Ureter (tissue), 1 donor: ENCODE results near the gene ESRRA. TPM values are rescaled to one million over a fixed set of nuclear protein-coding genes. Genes with fewer than 3 reads are reported as not detected.
A peak's percentile ranks its signal among the peaks of the same experiment; 100 is the strongest.

Source experiments
- DNase-seq: peaks from one replicate; pipeline ENCODE4 v3.0.0-alpha.2; 2020; ENCODE audit warnings: low spot score
- total RNA-seq: library from RNA; stranded (reverse); gene quantifications from one replicate; pipeline ENCODE4 v1.2.4, GENCODE V29; 2023
- donor health status: DM: yes; HTN: yes; CAD: no.

Gene ESRRA
- total RNA-seq, 1 donor from 2014 or later, result 82.8 TPM

DNA sequence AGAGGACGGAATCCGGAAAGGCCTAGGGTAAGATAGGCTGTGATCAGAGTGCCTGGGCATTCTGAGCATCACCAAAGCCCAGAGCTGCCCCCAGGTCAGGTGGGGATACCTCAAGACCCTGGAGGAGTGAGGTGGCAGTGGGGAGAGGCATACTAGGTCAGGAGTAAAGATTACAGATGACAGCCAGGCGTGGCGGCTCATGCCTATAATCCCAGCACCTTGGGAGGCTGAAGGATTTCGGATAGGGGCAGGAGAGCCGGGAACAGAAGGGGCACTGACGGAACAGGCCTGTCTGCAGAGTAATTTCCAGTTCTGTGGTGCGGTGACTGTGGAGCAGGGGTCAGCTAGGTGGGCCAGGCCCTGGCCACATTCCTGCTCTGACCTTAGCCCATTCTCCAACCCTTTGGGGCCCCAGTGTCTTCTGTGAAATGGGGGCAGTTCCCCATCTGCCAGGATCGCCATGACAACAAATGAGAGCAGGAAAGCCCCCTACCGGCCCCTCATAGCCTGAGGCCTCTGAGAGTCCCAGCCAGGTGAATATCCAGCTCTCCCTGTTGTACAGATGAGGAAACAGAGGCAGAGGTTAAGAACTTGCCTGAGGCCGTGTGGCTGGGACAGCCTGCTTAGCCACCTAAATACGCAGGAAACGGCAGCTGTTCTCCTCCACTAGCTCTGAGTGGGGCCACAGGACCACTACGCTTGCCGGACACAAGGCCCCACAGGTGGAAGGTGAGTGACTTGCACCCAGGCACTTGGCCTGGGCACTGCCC lies 30.1 kb upstream of the ESRRA start:
- no peak for DNase-seq

DNA sequence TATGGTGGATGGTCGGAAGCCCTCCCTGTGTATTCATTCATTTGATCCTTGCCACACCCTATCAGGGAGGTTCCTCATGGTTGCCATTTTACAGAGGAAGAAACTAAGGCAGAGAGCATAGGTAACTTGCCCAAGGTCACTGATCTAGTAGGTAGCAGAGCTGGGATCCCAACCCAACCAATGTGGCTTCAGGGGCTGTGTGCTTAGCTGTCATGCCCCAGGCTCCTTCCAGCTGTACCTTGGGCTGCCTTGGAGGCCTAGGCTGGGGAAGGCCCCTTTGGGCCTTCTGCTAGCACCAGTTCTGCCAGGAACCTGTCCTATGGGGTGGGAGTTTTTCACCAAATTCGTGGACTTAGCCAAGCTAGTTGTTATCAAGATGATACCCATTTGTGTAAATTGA lies 29.5 kb upstream of the ESRRA start:
- DNase-seq, result no peak

DNA sequence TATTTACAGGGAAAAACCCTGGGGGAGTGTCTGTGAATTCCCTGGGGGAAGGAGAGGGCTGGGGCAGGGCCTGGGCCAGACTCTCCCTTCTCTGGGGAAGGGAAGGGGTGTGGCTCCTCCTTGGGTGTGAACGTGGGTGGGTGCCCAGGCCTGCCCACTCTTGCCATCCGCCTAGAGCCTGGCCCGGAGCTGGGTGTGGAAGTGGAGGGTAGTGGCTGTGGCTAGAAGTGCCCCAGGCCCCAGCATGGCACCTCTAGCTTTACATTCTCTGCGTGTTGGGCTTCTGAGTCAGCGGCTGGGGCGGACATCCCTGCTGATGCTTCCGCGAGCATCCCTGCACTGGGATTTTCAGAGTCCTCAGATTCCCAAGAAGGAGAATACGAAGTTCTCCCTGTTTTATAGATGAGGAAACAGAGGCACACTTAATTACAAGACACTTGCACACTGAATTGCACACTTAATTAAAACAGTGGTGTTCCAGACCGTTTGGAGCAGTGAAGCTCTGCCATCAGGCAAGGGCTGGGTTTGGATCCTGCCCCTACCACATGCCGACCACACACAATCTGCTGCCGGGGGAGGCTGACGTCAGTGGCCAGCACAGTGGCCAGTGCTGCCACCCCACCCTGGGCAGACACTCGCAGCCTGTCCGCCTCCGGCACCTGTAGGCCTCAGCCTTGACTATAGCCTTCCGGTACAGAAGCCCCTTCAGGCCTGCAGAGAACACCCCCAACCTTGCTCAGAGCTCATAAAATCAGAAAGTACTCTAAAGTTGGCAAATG lies 28.5 kb upstream of the ESRRA start:
- DNase-seq, result peak; percentile 78

DNA sequence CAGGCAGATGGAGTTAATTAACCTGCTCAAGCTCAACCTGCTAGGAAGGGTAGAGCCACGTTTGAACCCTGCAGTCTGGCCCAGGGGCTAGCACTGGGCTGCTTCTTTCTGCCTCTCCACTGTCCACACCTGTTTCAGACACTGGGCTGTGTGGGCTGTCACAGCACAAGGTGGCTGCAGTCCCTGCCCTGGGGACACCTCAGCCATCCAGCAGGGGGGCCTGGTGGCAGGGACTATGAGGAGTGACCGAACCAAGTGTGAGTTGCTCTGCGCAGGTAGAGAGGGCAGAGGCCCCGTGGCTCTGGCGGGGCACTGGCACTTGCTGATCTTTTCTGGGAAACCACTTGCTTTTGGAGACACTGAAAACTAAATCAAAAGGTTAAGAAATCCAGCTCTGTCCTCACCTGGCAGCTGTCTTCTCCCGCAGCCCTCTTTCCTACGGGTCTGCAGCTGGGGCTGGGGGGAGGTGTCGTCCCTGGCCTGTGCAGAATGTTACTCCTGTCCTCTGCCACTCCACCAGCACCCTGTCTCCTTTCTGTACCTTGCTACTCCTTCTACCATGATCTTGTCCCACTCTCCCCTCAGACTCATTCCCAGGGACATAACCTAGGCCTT lies 26.6 kb upstream of the ESRRA start:
- DNase-seq, result no peak

DNA sequence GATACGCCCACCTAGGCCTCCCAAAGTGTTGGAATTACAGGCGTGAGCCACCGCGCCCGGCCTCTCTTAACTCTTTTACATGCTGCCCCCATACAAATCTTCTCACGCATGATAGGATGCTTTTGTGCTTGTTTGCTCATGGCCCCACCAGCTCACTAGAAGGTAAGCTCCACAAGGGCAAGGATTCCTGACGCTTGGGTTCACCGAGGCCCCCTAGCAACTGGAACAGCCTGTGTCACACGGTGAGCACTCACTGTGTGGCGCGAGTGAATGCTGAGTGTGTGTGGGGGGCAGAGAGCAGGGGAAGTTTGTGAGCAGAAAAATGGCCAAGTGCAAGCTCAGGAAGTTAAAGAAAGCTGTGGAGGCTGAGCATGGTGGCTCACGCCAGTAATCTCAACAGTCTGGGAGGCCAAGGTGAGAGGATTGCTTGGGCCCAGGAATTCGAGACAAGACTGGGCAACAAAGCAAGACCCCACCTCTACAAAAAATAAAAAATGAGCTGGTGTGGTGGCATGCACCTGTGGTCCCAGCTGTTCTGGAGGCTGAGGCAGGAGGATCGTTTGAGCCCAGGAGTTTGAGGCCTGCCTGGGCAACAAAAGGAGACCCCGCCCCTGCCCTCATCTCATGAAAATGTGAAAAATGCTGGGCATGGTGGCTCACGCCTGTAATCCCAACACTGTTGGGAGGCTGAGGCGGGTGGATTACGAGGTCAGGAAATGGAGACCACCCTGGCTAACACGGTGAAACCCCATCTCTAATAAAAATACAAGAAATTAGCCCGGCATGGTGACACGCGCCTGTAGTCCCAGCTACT lies 23.2 kb upstream of the ESRRA start:
- no peak for DNase-seq

DNA sequence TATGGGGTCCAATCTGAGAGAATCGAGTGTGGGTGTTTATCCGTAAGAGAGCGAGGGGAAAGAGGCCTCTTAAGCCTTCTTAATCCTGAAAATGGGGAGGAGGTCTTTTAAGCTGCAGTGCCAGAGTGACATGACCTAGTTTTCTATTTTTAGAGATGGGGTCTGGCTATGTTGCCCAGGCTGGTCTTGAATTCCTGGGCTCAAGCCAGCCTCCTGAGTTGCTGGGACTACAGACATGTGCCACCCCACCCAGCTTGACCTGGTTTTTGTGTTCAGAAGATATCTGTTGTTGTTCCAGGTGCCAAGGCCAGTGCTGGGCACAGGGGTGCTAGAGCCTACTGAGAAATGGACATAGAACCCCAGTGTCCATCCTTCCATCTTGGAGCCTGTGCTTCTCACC lies 22.2 kb upstream of the ESRRA start:
- DNase-seq, result no peak

DNA sequence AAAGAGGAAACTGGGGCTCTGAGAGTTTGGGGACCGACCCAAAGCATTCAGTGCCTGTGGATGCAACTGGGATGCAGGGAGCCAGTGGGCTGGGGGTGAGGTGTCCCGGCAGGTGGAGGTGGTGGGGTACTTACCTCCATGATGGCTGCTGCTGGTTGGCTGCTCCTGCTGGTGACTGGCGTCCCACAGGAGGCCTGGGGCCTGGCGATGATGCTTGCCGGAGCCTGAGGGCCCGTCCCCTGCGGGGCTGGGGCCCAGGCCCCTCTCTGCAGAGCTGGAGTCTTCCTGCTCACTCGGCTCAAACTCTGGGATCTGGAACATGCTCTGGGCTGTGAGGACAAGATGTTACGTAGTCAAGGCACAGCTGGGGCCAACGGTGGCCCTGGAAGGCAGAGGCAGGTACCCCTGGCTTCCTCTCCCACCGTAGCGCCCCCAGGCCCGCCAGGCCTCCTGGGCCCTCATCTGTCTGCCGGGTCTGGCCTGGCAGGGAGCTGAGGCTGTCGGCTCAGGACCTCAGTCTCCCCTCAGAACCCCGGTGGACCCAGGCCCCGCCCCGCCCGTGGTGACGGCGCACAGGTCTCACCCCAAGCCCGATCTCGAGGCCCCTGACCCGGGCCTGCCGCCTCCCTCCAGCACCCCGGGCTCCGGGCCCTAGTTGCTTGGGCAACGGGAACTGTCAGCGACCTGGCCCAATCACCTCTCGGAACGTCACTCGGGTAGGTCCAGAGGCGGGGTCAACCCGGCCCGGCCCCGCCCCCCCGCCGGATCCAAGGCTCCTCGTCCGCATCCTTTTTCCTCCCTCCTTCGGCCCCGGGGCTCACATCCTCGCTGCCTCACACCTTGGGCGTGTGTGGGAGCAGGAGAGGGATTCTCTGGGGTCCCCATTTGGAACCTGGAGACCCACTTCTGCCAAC lies 21.0 kb upstream of the ESRRA start, which contains the start of gene BAD:
Gene BAD (minus strand): TSS at position 618 of the 914 bp plus-strand sequence. CDS start 297 bp downstream, at position 321.
- DNase-seq, result peak; percentile 97

DNA sequence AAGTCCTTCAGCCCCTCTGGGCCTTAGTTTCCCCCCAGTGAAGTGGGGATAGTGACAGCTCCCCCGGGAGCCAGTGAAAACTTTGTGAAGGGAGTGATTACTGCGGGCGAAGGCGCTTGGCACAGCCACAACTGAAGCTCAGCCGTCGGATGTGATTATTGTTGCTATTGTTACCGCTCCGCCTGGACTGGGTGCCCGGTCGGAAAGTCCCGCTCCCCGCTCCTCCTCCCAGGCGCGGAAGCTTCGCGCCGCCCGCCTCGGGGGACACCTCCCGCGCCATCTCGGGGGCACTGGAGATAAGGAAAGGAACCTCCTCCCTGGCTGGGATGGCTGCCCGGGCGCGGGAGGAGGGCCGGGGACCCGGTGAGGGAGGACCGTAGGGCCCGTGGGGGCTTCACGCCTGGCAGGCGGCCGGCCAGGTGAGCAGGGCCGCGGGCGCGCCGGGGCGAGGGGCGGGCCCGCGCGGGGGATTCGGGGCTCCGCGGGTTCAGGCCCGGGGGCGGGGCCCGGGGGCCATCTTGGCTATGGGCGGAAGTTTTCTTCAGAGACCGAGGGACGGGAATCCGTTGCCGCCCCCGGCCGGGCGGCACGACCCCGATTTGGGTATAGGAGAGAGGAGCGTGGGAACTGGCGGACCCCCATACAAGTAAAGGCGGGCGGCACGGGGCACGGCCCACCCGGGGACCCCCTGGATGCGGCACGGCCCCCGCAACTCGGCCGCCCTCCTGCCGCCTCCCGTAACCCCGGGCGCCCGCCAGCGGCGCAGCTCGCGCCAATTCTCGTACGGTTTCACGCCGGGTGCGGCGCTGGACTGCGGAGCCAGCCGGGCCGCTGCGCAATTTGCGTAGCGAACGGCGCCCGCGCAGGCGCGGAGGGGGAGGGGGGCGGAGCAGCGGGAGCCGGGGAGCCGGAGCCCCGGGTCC lies 20.1 kb upstream of the ESRRA start, which contains the start of gene GPR137:
Gene GPR137 (plus strand): TSS at position 887 of the 923 bp plus-strand sequence. CDS start 677 bp downstream, outside the sequence.
- peak; percentile 90 for DNase-seq

DNA sequence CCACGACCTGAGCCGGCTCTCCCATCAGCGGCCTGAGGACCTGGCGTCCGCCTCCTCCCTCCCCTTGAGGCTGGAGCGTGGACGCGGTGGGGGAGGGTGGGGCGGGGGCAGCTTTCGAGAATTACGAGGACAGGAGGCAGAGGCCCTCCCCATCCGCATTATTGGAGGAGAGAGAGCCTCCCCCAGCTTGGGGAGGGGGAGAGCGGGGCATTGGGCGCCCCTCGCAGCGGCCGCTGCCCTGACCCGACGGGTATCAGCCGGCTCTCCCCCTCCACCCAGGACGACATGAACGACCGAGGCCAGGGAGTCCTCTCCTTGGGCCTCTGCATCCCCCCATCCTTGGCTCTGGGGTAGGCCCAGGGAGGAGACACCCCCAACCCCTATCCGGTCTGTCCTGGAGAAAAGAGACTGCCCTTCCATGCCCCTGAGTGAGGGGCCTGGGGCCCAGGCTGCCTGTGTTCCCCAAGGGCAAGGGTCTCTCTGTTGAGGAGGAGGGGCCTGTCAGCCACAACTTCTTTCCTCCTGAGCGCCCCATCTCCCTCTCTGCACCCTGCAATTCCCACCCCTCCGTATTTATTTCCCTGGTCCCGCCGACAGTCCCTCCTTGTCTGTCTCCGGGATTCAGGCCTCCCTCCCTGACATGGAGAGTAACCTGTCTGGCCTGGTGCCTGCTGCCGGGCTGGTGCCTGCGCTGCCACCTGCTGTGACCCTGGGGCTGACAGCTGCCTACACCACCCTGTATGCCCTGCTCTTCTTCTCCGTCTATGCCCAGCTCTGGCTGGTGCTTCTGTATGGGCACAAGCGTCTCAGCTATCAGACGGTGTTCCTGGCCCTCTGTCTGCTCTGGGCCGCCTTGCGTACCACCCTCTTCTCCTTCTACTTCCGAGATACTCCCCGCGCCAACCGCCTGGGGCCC lies 19.2 kb upstream of the ESRRA start:
- DNase-seq, result no peak

DNA sequence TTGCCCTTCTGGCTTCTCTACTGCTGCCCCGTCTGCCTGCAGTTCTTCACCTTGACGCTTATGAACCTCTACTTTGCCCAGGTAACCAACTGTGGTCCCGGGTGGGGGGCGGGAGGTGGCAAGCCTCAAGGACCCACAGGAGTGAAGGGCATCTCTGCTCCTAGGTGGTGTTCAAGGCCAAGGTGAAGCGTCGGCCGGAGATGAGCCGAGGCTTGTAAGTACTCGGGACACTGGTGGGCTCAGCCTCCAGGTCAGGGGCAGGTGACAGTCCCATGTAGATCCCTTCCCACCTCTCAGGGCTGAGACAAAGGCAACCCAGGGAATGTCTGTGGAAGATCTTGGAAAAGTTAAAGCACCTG lies 18.5 kb upstream of the ESRRA start:
- no peak for DNase-seq

DNA sequence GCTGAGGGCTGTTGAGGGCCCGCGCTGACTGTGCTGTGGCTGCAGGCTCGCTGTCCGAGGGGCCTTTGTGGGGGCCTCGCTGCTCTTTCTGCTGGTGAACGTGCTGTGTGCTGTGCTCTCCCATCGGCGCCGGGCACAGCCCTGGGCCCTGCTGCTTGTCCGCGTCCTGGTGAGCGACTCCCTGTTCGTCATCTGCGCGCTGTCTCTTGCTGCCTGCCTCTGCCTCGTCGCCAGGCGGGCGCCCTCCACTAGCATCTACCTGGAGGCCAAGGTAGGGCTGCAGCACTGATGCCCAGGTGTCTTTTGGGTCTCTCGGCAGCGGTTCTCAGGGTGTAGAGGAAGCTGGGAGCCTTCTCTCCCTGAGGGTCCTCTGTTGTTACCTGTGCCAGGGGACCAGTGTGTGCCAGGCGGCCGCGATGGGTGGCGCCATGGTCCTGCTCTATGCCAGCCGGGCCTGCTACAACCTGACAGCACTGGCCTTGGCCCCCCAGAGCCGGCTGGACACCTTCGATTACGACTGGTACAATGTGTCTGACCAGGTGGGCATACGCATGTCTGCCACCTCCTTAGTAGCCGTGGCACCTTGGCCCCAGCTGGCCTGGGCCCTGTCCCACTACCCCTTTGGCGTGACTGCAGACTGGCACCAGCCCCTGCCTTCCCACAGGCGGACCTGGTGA lies 17.5 kb upstream of the ESRRA start:
- DNase-seq, result no peak

DNA sequence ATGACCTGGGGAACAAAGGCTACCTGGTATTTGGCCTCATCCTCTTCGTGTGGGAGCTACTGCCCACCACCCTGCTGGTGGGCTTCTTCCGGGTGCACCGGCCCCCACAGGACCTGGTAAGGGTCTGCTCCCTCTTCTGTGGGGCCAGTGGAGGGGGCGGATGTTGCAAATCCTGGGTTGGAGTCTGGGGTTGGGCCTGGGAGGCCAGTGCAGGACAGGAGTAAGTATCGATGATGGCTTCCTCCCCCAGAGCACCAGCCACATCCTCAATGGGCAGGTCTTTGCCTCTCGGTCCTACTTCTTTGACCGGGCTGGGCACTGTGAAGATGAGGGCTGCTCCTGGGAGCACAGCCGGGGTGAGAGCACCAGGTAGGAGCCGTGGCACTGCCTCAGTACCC lies 17.0 kb upstream of the ESRRA start:
- DNase-seq, result no peak

DNA sequence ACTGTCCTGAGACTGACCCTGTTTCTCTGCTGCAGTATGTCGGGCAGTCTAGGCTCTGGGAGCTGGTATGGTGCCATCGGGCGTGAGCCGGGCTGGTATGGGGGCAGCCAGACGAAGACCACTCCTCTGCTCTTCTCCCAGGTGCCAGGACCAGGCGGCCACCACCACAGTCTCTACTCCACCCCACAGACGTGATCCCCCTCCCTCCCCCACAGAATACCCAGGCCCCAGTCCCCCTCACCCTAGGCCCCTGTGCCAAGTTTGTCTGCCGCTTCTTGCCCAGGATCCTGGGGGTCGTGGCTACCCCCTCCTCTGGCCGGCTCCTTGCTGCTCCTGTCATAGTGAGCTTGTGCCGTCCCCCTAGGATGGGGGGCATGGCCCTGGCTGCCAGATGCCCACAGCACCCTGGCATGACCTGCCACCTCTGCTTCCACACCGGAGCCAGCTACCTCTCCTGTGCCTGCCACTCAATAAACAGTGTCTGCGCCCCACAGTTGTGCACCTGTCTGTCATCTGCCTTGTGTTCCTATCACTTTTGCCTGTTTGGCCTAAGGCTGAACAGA lies 16.2 kb upstream of the ESRRA start:
- no peak for DNase-seq

DNA sequence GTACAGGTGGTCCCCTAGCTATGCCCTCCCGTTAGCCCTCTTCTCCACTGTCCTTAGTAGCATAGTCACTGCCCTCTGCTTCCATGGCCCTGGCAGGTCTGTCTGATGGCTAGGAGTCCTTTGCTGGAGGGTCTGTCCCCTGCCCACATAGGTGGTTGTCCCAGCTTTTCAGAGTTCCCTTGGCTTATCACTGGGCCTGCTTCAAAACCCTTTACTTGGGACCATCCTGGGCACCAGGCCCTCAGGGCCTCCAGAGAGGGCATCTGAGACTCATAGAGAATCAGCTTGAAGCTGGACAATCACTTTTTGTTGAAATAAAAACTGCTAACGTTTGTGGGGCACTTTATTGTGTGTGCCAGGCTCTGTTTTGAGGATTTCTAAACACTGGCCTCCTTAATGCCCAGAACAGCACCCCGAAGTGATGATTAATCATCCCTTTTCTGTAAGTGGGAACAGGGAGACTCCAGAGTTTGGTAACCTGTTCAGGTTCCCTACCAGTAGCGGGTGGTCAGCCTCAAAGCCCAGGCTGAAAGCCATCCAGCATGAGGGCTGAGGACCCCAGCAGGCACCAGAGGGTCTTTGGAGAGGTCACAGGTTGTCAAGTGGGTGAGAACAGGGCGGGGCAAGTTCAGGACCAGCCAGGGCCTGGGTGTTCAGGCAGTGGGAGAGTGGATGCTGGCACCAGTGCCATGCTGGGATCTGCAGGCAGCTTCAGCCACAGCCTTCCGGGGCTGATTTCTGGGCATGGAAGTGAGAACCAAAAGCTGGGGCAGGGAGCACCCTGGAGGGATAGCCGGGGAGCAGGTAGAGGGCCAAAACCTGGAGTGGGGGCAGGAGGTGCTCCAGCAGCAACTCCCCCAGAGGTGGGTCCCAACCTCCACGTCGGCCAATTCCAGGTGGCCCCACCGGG lies 14.7 kb upstream of the ESRRA start:
- DNase-seq, result no peak

DNA sequence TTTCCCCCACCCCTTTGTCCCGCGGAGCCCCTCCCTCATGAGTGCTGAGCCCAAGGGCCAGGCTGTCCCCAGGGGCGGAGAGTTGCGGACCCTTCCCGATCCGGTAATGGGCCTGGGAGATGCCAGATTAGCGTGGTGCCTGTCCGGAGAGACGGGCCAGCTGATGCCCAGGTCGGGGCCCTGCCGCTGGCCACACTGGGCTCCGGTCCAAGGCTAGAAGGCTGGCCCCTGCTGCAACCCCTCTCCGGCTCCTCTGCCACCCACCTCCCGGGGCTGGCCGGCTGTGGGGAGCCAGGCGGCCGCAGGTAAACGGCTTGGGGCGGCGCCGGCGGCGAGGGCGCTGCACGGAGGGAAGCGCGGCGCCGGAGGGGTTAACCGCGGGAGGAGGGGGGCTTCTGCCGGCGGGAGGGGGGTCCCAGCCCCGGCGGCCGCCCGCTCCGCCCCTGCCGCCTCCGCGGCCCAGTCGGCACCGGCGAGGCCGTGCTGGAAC lies 14.0 kb upstream of the ESRRA start, which contains the start of gene KCNK4:
Gene KCNK4 (plus strand): TSS at position 41 of the 490 bp plus-strand sequence. CDS start 1,717 bp downstream, outside the sequence.
- no peak for DNase-seq
